ENCODE measurements around the gene PLCG2.
"Not testable (repeated sequence)": the region's sequence is repeated elsewhere in the genome, so short reads cannot be mapped to it uniquely, and the experiment has no call there.

PLCG2 gene

GRCh38 chr16:81790277-81790676 lies 11.2 kb downstream of the PLCG2 start:
- DNase-seq (ENCODE audit: low read depth in 2 of 2) = no peak

DNA sequence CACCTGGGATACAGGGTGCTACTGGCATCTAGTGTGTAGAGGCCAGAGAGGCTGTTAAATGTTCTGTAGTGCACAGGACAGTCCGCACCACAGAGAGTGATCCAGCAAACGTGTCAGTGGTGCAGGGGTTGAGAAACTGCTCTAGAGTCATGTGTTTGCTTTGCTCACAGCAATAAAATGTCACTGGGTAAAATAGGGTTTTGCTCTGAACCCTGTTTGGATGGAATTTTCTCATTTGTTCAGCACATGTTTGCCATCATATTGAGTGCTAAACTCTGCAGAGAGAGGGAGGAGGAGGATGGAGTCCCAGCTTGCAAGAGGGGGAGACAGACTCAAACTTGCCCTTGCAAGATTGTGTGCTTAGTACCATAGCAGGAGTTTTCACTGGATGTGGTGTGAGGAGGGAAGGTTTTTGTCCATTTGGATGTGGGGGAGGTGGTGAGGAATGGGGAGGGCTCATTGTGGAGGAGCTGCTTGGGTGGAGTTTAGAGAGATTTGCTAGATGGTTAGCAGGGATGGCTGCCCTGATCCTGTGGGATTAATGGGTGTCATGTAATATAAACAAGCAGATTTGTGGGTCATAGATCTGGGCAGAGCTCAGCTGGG lies 11.8 kb downstream of the PLCG2 start:
- no peak for DNase-seq (ENCODE audit: low read depth in 2 of 2)

GRCh38 chr16:81792828-81793227 lies 13.7 kb downstream of the PLCG2 start:
- no peak for DNase-seq (ENCODE audit: low read depth in 2 of 2)

- no peak for DNase-seq (ENCODE audit: low read depth in 2 of 2)
Measured at GRCh38 chr16:81795193-81795592, 16.1 kb downstream of the PLCG2 start.

DNA sequence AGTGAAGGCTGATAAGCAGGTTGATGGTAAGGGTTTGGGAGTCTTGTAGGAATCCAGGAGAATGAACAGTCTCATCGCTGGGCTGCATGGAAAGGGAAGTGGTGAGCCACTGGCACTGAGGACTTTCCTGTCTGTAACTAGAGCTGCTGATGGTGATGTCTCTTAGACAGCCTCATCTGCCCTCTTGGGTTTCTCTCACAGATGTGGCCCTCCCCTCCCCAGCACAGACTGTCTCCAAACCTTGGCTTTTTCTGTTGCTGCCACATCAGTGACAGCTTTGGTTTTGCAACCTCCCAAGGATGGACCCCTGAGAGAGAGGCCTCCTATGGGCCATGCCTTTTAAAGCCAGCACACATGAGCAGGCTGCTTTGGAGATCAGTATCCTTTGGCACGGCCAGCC lies 16.9 kb downstream of the PLCG2 start:
- no peak for DNase-seq (ENCODE audit: low read depth in 2 of 2)

GRCh38 chr16:81796583-81797346 lies 17.7 kb downstream of the PLCG2 start:
- no peak for DNase-seq (ENCODE audit: low read depth in 2 of 2)

DNA sequence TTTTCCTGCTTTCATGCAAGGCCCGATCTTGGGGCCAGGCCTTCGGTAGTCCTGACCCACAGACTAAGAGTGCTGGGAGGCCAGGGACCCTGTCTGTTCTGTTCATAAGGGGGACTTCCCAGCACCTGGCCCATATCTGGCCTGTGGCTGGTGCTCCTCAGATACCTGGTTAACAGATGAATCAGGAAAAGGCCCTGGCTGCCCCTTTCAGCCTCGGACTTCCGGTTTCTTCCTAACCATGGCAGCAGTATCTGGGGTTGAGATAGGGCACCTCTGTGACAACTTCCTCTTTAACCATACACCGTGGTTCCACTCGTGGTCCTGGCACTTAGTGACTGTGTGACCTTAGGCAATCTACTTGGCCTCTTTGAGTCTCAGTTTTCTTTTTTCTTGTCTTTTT lies 18.4 kb downstream of the PLCG2 start:
- DNase-seq (ENCODE audit: low read depth in 2 of 2) = no peak

DNA sequence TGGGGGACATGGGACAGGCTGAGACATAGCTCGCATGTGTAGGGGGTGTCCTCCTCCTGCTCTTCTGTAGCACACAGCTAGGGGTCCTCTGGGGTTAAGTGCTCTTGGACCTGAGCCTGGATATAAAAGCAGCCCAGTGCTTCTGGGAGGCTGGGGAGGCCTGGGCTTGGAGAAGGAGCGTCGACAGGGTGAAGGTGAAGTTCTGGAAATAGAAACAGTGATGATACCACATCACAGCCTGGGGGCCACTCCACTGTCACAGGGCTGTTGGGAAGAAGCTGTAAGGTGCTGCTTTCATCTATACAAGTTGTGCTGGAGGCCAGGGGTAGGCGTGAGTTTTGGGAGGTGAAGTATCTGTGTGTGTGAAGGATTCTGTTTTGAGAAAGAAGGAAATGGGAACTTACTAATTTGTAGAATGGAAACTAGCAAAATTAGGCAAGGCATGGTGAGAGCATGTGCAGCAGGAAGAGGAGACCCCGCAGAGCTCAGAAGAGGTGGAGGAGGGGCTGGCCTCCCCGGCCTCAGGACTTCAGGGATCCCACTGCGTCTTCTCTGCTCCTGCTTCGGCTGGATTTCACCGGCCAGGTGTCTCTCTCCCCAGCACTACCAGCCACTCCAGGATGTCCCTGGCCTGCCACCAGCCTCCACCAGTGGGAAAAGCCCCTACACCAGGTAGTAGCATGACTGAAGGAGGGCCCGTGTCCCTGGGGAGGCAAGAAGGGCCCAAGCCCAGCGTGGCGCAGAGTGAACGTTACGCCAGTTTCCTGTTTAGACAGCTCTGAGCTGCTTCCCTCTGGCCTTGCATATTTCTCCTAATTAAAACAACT lies 19.4 kb downstream of the PLCG2 start:
- DNase-seq (ENCODE audit: low read depth in 2 of 2) = no peak

DNA sequence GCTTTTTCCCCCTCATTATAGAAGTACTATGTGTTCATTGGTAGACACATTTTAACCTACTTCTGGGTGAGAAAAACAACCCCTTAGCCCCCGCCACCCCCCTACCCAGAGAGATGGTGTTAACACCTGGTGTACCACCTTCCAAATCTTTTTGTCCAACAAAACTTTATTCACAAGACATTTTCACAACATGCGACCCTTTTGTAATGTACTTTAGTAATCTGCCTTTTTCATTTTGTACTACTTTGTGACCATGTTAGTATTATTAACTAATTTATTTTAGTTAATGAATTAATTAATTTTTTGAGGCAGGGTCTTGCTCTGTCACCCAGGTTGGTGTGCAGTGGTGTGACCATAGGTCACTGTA lies 20.0 kb downstream of the PLCG2 start:
- DNase-seq (ENCODE audit: low read depth in 2 of 2) = no peak

DNA sequence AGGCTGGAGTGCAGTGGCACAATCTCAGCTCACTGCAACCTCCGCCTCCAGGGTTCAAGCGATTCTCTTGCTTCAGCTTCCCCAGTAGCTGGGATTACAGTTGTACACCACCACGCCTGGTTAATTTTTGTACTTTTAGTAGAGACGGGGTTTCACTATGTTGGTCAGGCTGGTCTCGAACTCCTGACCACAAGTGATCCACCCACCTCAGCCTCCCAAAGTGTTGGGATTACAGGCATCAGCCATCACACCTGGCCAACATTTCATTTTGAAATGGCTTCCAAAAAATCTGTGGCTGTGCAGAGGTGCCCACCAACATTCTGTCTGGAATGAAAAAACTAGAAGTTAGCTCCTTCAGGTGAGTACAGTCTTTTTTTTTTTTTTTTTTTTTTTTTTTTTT lies 22.6 kb downstream of the PLCG2 start:
- DNase-seq (ENCODE audit: low read depth in 2 of 2) = not testable (repeated sequence)

- no peak for DNase-seq (ENCODE audit: low read depth in 2 of 2)
Measured at GRCh38 chr16:81803332-81803731, 24.2 kb downstream of the PLCG2 start.

GRCh38 chr16:81804134-81804610 lies 25.1 kb downstream of the PLCG2 start:
- DNase-seq (ENCODE audit: low read depth in 2 of 2) = no peak

GRCh38 chr16:81806696-81807095 lies 27.6 kb downstream of the PLCG2 start:
- DNase-seq (ENCODE audit: low read depth in 2 of 2) = no peak

DNA sequence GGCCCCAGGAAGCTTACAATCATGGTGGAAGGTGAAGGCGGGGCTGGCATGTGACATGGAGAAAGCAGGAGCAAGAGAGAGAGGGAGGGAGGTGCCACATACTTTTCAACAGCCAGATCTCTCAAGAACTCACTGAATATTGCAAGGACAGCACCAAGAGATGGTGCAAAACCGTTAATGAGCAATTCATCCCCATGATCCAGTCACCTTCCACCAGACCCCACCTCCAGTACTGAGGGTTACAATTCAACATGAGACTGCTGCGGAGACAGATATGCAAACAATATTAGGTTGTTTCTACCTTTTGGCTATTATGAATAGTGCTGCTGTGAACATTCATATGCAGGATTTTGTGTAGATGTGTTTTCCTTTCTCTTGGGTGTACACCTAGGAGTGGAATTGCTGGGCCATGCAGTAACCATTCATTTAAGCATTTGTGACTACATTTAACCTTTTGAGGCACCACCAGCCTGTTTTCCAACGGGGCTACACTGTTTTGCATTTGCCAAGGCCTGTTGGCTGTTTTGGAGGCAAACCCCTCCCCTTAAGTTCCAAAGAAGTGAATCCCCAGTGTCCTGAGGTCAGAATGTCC lies 28.8 kb downstream of the PLCG2 start:
- no peak for DNase-seq (ENCODE audit: low read depth in 2 of 2)

DNA sequence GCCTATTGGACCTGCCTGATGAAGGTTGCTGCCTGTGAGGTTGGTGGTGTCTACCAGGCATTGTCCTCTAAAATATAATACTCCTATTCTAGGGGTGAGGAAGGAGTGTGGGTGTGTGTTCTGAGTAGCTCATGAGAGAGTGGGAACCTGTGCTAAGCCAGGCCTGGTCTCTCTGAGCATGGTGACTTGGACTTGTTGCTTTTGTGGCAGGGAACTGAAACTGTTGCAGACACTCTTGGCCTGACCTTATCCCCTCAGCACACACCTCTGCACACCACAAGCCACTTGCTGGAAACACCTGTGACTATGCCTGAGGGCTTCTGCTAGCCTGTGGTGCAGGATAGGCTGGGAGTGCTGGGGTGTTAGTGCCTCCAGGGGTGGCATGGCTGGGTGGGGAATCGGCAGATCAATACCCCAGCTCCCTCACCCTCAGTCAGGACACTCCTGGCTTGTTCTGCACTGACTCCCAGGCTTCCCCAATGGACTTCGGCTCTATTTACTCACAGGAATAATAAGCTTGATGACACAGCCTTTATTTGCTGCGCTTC lies 29.9 kb downstream of the PLCG2 start:
- no peak for DNase-seq (ENCODE audit: low read depth in 2 of 2)

DNA sequence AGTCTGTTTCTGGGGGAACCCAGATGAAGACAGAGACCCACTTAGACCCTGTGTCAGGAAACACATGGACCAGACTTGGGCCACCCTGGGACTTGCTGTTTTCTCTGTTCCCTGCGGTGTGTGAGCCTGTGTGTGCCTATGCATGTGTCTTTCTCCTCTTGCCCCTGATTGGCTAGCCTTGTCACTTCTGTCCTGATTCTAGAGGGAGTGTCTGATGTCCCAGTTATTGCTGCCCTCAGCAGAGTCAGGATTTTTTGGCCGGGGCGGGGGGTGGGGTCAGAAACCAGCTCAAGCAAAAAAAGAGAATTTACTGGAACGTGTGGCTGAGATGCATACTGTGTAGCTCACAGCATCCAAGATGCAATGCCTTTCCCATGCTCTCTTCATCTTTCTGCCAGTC lies 30.5 kb downstream of the PLCG2 start:
- DNase-seq (ENCODE audit: low read depth in 2 of 2) = no peak

- no peak for DNase-seq (ENCODE audit: low read depth in 2 of 2)
Measured at GRCh38 chr16:81810361-81810760, 31.3 kb downstream of the PLCG2 start.

- no peak for DNase-seq (ENCODE audit: low read depth in 2 of 2)
Measured at GRCh38 chr16:81810894-81811538, 31.9 kb downstream of the PLCG2 start.

- DNase-seq (ENCODE audit: low read depth in 2 of 2) = no peak
Measured at GRCh38 chr16:81813648-81814047, 34.6 kb downstream of the PLCG2 start.

- no peak for DNase-seq (ENCODE audit: low read depth in 2 of 2)
Measured at GRCh38 chr16:81814751-81815428, 35.8 kb downstream of the PLCG2 start.

DNA sequence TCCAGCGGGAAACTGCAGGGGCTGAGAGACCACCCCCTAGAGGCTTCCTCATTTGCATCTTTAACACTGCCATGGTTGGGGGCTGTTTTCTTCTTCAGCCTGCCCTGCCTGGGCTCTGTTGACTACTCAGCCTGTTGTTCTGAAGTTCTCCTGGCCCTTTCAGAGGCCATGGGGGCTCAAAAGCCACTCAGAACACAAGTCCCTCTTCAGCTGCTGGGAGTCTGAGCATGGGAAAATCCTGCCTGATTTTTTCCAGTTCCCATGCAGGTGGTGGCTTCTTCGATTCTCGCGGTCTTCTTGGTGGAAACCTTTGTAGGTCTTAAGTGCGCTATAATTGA lies 36.3 kb downstream of the PLCG2 start:
- no peak for DNase-seq (ENCODE audit: low read depth in 2 of 2)

Measured in activated CD4-positive, alpha-beta T cell treated with anti-CD3 and anti-CD28 coated beads for 24 hours (primary cell).